Muscle of back (tissue), 11 donors: Measurements from ENCODE around the gene TLL2. TPM values are rescaled to one million over a fixed set of nuclear protein-coding genes. Genes with fewer than 3 reads are reported as not detected.
A peak's percentile ranks its signal among the peaks of the same experiment; 100 is the strongest.

Experiments used
- DNase-seq, 3 donors: peaks; one replicate each; pipeline versions ENCODE4 v3.0.0 to v3.0.0-alpha.2; 2013
- polyA plus RNA-seq, 10 donors: library from polyadenylated mRNA; unstranded; fragments of 120-200 nt; gene quantifications; one replicate each; pipeline ENCODE4 v1.2.1, GENCODE V29; 2013; ENCODE audit not compliant: insufficient read length in 10 of 10

The TLL2 gene
- polyA plus RNA-seq, 10 donors = 0.99 to 5.2 (median 3.9) TPM

DNA sequence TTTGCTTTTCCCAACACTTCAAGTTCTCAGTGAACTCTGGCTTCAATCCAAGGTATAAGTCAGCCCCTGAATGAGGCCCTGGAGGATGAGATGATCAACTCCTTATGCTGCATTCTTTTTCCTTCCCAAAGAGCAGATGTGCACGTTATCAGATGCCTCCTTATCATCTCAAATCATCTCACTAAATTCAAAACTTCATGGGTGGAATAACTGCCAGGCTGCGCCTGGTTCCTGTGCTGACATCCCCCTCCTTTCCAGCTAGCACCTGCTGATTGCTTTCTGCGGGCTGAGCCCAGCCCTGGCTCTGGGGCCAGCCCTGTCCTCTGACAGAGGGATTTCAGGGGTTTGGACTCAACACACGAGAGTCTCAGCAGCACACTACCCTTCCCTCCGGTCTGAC lies 44.9 kb downstream of the TLL2 start:
- peak in 1 of 3 donors; percentile 22 for DNase-seq

GRCh38 chr10:96465599-96465998 lies 48.1 kb downstream of the TLL2 start:
- no peak for DNase-seq

GRCh38 chr10:96463562-96463961 lies 50.2 kb downstream of the TLL2 start:
- DNase-seq = no peak

DNA sequence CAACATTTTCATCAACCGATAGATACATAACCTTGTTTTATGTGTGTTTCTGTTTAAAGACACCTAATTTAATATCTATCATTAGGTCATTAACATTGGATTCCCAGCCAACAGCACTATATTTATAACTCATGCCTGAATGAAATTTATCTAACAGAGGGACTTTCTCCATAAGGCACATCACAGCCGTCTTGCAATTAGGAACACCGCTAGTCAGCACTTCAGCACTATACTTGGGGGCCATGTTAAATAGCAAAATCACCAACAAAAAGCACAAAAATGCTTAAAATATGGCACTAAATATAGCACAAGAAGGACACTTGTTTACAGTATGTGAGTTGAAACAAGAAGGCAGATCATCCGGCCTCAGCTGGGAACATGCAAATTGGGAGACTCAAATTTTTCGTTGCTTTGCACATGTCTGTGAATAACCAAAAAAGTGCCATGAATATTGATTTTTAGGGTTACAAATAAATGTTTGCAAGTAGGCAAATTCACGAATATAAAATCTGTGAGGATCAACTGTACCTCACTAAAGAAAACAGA lies 51.0 kb downstream of the TLL2 start:
- DNase-seq = no peak

GRCh38 chr10:96460316-96460715 lies 53.4 kb downstream of the TLL2 start:
- no peak for DNase-seq

GRCh38 chr10:96457341-96457740 lies 56.4 kb downstream of the TLL2 start:
- DNase-seq = no peak

GRCh38 chr10:96456296-96456840 lies 57.4 kb downstream of the TLL2 start:
- no peak for DNase-seq

DNA sequence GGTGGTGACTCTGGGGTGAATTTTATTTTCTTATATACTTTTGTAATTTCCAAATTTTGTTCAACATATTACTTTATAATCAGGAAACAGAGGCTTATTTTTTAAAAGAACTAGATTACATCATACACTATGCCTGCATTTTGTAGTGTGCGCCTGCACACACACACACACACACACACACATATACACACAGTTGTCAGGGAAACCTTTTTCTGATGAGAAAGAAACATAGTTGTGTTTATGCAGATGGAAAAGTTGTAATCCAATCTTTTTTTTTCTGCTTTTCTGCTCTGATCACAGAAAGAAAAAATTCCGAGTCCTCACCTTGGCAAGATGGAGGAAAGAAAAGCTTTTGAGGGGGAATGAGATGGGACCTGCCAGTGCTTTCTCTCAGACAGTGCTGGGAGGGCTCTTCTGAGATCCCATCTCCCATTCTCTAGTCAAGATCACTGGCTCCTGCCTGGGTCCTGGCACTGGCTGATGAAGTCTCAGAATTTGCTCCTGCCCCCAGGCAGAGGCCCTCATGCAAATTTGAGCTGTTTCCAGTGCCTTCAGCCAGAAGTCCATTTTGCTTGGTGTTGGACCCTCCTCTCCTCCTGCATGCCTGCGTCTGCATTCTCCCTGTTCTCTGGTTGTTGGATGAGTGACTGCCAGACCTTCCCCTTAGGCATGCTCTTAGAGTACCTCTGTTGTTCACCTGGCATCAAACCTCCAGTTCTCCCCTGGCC lies 59.7 kb downstream of the TLL2 start:
- DNase-seq = peak in 1 of 3 donors; percentile 66

DNA sequence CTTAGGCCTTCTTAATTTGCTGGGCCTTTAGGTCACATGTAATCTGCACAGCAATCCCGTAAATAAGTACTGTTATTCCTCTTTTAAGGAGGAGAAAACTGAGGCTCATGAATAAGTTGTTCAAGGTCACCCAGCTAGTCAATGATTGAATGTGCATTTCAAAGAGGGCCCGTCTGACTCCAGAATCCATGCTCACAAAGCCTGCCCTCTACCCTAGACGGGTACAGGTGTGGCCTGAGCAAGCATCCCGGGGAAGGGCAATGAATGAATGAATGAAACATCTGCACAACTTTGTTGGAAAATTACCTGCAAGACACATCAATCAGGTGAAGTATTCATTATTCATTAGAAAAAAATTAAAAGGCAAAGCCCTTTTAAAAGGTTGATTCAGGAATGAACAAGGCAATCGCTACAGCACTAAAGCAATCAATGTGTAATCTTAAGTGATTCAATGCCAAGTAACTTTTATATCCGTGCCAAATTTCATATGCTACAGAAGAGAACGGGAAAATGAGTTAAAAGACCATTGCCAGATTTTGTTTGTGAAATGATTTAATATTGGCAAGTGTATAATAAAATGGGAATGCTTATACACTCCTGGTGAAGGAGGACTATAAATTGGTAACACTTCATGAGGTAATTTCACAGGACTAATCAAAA lies 61.1 kb downstream of the TLL2 start:
- no peak for DNase-seq

- DNase-seq = no peak
Measured at GRCh38 chr10:96450529-96451207, 63.1 kb downstream of the TLL2 start.

DNA sequence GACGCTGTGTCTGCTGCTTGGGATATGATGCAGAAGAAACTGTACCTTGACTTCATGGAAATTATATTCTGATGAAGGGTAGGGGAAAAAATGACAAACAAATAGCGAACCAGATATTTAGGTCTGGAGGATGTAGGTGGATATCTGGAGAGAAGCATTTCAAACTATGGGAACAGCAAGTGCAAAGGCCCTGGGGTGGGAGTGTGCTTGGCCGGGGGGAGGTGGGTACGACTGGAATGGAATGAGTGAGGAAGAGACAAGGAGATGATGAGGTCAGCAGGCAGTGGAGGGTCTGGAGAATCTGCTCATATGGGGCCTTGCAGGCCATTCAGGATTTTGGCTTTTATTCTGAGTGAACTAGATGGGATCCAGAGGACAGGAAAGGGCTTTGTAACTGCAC lies 65.2 kb downstream of the TLL2 start:
- no peak for DNase-seq

- peak; percentile 57 to 94 (median 89) for DNase-seq
Measured at GRCh38 chr10:96448021-96448457, 65.7 kb downstream of the TLL2 start.

- no peak for DNase-seq
Measured at GRCh38 chr10:96446966-96447596, 66.6 kb downstream of the TLL2 start.

DNA sequence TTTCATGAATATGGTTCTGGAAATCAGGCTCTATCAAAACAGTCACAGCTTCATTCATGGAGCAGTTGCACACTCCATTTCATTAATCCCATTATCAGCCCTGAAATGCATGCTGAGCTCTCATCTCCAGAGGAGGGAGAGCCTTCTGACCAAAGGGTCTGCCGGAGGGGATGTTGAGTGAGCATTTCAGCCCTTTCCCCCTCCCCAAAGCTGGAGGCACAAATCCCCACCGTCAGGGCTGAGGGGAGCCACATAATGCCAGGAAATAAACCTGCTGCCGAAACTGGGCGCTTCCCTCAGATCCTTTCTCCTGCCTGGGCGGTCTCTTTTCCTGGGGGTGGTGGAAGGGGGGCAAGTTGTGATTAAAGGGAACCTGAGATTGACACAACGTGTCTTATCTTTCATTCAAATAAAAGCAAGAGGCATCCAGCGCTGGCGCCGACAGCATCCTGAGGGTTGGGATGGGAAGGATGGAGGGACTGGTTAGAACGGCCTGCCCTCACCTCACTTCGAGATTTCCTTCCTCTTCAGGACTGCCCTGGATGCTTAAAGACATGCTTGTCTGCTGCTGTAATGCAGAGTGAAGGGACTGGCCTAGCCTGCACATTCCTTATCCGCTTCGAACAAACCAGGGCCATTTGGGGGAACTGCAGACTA lies 71.6 kb downstream of the TLL2 start:
- DNase-seq = no peak

- no peak for DNase-seq
Measured at GRCh38 chr10:96441322-96441885, 72.3 kb downstream of the TLL2 start.

DNA sequence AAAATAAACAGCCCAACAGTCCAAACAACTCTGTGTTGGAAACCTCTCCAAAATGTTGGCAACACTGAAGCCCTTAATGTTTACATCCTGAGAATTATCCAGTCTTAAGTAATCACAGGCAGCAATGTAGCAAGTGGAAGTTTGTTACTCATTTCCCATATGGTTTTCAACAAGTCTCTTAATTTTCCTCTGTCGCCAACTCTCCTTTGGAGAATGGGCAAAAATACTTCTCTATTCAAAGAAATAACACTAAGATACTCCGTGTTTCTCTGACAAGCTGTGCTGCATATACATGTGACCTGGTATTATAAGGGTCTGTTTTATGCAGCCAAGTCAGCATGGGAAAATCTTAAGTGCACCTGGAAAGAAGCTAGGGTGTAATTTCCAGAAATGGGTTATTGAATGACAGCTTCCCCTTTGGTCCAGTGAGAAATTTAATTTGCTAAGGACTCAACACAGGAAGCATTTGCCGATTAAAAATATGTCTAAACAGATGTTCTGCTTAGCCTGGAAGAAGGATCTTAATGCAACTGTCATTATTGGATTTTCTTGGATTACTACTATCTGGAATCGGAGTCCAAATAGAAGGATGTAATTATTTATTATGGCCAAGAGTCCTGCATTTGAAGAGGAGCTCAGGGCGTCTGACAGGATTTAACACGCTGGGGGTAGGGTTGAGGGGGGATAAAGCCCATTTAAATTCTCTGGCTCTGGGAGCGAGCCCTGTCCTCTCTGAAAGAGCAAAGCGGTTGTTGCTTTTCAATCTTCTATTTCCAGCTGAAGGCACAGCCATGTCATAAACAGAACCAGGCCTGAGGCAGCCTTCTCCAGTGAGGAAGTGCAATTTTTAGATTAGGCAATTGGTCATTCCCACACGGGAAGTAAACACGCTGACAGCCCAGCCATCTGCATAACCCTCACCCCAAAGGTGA lies 73.1 kb downstream of the TLL2 start:
- peak; percentile 73 to 92 (median 81) for DNase-seq

GRCh38 chr10:96439725-96440124 lies 74.0 kb downstream of the TLL2 start:
- DNase-seq = peak; percentile 46 to 85 (median 68)

- no peak for DNase-seq
Measured at GRCh38 chr10:96436035-96436434, 77.7 kb downstream of the TLL2 start.

DNA sequence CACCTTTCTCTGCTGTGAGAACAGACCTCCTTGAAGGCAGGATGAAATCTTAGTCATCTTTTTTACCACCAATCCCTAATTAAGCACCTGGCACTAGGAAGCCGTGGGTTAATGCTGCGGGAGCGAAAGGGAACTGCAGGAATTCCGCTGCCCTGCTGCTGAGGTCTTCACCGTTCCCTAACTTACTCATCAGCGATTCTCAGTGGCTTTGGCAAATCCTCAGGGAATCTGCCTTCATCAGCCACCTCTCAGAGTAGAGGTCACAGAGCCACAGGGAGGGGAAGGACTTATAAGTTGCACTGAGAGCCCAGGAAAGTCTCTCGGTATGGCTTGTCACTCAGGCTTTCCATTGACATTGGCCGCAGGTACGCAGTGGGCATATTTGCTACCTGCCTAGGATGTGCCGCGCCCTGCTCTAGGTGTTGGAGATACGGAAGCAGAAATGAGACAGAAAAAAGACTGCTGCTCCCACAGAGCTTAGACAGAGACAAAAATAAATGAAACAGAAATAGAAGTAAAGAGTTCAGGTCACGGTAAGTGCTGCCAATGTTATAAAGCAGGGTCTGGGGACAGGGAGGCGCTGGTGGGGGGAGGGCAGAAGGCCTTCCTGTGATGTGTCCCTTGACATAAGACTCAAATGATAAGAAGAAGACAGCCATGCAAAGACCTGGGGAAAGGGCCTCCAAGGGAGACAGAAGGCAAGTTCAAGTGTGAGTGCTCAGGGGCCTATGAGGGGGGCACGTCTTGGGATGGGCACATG lies 82.3 kb downstream of the TLL2 start:
- DNase-seq = no peak
